Measurements from ENCODE around the gene WWOX.

WWOX gene

GRCh38 chr16:78278056-78278450 is 178.6 kb downstream of the WWOX start:
- Histone ChIP-seq H3K27me3 (no peaks in the 10 kb centered on the region), H3K4me1 (ENCODE audit: control insufficient read depth in 1 of 2, insufficient read depth in 1 of 2, low read depth in 1 of 2, low read length in 1 of 2) (no peaks in the 10 kb centered on the region), H3K9me3 (no peaks in the 10 kb centered on the region), H3K4me3 (ENCODE audit: low read depth in 1 of 2, low read length in 1 of 2) (no peak overlapping the region), H3K36me3 (no peaks in the 10 kb centered on the region), H3K27ac (no peak overlapping the region)
- TF ChIP-seq, protein P1, sequence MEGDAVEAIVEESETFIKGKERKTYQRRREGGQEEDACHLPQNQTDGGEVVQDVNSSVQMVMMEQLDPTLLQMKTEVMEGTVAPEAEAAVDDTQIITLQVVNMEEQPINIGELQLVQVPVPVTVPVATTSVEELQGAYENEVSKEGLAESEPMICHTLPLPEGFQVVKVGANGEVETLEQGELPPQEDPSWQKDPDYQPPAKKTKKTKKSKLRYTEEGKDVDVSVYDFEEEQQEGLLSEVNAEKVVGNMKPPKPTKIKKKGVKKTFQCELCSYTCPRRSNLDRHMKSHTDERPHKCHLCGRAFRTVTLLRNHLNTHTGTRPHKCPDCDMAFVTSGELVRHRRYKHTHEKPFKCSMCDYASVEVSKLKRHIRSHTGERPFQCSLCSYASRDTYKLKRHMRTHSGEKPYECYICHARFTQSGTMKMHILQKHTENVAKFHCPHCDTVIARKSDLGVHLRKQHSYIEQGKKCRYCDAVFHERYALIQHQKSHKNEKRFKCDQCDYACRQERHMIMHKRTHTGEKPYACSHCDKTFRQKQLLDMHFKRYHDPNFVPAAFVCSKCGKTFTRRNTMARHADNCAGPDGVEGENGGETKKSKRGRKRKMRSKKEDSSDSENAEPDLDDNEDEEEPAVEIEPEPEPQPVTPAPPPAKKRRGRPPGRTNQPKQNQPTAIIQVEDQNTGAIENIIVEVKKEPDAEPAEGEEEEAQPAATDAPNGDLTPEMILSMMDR (IDR thresholded peaks at IDR 0.05) = no peak

DNA sequence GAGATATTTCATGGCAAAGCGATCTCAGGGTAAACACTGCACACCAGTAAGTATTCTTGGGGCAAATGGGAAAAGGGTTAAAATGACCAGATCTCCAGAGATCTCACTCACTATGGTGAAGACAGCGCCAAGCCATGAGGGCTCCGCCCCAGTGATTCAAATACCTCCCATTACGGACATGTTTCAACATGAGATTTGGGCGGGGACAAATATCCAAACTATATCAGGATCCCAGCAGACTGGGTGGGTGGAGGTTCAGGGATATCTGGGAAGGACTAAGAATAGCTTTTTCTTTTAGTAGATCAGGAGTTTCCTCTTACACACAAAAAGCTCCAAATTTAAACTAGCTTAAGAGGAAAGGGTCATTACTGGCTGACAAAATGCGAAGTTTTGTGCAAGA is 181.7 kb downstream of the WWOX start:
- no peaks in the 10 kb centered on the region for H3K9me3 ChIP-seq
- TF ChIP-seq, protein P1 (IDR thresholded peaks at IDR 0.05) = no peak

DNA sequence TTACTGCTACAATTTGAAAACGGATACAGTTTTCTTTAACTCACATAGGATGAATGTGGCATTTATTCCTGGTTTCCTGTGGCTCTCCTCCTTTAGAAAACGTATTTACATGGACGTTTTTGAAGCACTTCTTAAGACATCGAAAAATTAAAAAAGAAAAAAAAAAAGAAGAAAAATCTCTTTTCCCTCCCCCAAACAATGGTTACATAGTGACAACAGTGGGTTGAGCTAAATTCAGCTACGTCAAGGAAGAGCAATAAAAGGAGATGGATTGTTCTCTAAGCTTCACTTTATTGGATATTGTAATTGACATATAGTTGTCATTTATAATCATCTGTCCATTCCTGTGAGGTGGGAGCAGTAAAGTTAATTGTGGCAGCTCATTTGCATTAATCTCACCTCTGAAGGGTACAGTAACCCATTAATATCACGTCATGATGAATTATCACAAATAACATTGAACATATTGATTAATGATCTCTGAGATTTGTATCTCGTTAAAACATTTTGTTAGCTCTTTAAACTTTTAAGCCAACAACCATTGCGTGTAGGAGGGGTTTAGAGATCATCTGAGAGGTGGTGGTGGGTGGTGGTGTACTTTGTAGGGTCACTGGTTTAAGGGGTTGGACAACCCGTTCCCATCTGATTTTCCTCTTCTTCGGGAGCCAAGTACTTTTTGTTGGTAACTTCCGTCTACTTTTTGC is 184.2 kb downstream of the WWOX start:
- no peak overlapping the region for H3K27ac ChIP-seq
- H3K36me3 ChIP-seq = no peaks in the 10 kb centered on the region
- no peaks in the 10 kb centered on the region for H3K4me1 ChIP-seq (ENCODE audit: control insufficient read depth in 1 of 2, insufficient read depth in 1 of 2, low read depth in 1 of 2, low read length in 1 of 2)
- TF ChIP-seq, protein P1 (IDR thresholded peaks at IDR 0.05) = no peak
- H3K9me3 ChIP-seq = no peaks in the 10 kb centered on the region
- no peak overlapping the region for H3K4me3 ChIP-seq (ENCODE audit: low read depth in 1 of 2, low read length in 1 of 2)
- H3K27me3 ChIP-seq = no peaks in the 10 kb centered on the region

More for the DNA sequence above, 181.7 kb downstream of the WWOX start:
- Histone ChIP-seq H3K4me3 (ENCODE audit: low read depth in 1 of 2, low read length in 1 of 2) (no peak overlapping the region), H3K36me3 (no peaks in the 10 kb centered on the region), H3K27ac (no peak overlapping the region), H3K4me1 (ENCODE audit: control insufficient read depth in 1 of 2, insufficient read depth in 1 of 2, low read depth in 1 of 2, low read length in 1 of 2) (no peaks in the 10 kb centered on the region), H3K27me3 (no peaks in the 10 kb centered on the region)

GRCh38 chr16:78284326-78284725 is 184.9 kb downstream of the WWOX start:
- H3K4me3 ChIP-seq (ENCODE audit: low read depth in 1 of 2, low read length in 1 of 2) = no peak overlapping the region
- H3K36me3 ChIP-seq = no peaks in the 10 kb centered on the region
- H3K4me1 ChIP-seq (ENCODE audit: control insufficient read depth in 1 of 2, insufficient read depth in 1 of 2, low read depth in 1 of 2, low read length in 1 of 2) = no peaks in the 10 kb centered on the region
- TF ChIP-seq, protein P1 (IDR thresholded peaks at IDR 0.05) = no peak
- no peak overlapping the region for H3K27ac ChIP-seq
- H3K27me3 ChIP-seq = no peaks in the 10 kb centered on the region
- no peaks in the 10 kb centered on the region for H3K9me3 ChIP-seq

GRCh38 chr16:78284957-78285434 is 185.5 kb downstream of the WWOX start:
- H3K4me1 ChIP-seq (ENCODE audit: control insufficient read depth in 1 of 2, insufficient read depth in 1 of 2, low read depth in 1 of 2, low read length in 1 of 2) = no peaks in the 10 kb centered on the region
- TF ChIP-seq, protein P1 (IDR thresholded peaks at IDR 0.05) = no peak
- no peaks in the 10 kb centered on the region for H3K36me3 ChIP-seq
- no peaks in the 10 kb centered on the region for H3K27me3 ChIP-seq
- H3K27ac ChIP-seq = no peak overlapping the region
- H3K9me3 ChIP-seq = no peaks in the 10 kb centered on the region
- no peak overlapping the region for H3K4me3 ChIP-seq (ENCODE audit: low read depth in 1 of 2, low read length in 1 of 2)
